Measurements from ENCODE around the gene SH3BP4.

SH3BP4 gene

DNA sequence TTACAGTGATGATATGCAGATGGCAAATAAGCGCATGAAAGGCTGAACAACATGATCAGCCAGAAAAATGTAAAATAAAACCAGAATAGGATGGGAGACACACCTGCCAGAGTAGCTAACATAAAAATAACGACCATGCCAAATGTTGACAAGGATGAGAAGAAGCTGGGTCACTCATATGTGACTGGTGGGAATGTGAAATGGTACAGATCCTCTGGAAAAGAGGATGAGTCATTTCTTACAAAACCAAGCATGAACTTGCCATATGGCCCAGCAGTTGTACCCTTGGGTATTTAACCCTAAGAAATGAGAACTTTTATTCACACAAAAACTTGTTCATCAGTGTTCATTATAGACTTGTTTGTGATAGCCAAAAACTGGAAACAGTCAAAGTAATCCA lies 143.8 kb downstream of the SH3BP4 start:
- no peak for DNase-seq

DNA sequence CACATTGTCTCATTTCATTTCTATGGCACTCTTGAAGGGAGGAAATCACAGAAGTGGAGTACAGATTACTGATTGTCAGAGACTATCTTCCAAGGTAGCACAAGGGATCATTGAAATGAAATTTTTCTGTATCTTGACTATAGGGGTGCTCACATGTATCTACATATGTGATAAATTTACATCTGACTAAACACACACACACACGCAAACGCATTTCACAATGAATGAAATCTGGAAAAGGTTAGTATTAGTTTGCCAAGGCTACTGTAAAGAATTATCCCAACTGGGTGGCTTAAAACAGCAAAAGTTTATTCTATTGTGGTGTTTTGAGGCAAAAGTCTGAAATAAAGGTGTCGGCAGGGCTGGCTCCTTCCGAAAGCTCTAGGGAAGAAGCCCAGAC lies 144.6 kb downstream of the SH3BP4 start:
- DNase-seq = no peak

DNA sequence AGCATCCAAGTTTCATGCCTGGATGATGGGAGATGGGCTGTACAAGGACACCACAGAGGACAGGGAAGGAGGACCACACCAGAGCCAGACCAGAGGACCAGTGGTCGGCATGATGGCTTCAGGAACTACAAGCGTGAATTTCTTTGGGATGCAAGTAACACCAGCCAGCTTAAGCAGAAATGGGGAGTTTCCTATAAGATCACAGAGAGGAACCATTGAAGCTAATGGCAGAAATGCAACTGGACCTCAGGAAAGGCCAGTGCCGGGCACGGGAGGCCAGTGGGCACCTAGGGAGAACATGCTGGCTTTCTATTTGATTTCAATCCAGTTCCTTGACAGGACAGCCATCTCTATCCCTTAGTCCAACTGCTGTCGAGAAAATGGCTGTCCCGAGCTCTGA lies 145.4 kb downstream of the SH3BP4 start:
- DNase-seq = no peak

DNA sequence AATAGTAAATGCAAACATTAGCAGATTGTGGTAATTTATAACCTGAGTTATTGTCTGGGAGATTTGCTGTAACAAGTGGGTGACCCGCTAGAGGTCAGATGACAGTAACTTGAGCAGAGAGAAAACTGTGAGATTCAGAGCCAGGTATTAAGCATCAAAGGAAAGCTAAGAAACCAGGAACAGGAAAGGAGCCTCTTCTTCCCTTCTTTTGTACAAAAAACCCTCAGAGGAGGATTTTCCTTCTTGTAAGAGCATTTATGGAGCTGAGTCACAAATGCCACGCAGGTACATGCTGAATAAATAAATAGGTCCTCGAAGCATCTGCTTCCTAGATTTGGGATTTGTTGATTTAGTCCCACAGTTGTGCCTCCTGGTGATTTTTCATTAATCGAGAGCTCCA lies 146.5 kb downstream of the SH3BP4 start:
- DNase-seq = no peak

DNA sequence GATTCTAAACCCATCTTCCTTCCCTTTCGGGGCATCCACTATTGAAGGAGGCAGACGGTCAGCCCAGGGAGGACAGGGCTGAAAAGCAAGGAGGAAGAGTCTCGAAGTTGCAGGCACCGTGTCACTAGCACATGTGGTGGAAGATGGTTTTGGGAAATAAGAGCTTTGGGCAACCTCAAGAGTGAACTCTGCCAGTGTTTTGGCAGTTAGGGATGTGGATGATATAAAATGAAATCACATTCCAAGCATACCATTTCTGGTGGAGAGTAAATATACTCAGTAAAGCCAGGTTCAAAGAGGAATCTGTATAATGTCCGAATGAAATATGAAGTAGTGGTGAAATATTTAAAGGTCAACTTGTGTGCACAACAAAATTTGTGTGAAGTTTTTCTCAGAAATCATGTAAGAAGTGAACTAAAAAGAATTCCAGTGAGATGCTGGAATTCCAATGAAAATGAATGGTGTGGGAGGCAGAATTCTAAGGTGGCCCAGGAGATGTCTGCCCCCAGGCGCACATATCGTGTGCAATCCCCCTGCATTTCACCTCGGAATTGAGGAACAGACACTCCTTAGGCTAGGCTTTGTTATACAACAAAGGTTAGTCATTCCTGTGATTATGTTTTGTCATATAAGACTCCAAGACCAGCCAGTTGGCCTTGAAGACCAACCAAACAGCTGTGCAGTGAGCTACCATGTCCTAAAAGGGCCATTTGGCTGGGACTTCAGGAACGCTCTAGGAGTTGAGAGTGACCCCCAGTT lies 147.1 kb downstream of the SH3BP4 start:
- no peak for DNase-seq

DNA sequence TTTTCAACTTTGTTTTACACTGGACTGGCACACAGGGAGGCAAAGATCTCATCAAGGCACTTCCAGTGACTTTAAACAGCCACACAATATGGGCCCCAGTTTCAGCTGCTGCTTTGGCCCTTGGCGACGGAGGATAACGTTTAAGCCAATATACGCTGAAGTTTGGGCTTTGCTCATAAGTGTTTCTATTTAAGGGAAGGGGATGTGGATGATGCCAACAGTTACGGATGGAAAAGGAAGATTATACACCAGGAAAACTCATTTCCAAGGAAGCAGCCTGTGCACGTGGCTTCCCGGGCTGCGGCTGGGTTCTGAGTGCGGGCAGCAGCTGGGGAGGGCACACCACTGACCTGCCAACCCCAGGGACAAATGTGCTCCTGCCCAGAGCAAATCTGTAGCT lies 151.1 kb downstream of the SH3BP4 start:
- DNase-seq = no peak
